Activated naive CD8-positive, alpha-beta T cell treated with anti-CD3 and anti-CD28 coated beads for 36 hours (primary cell): Measurements from ENCODE around the gene TMEM140. TPM values are rescaled to one million over a fixed set of nuclear protein-coding genes. Genes with fewer than 3 reads are reported as not detected.
"Not testable (repeated sequence)": the region's sequence is repeated elsewhere in the genome, so short reads cannot be mapped to it uniquely, and the experiment has no call there.

Experiments used
- DNase-seq: peaks from one replicate; pipeline ENCODE4 v3.0.0; 2021
- H3K27ac Mint-ChIP-seq: one replicate; pipeline ENCODE4 v1.8.0; 2022; ENCODE audit warnings: mild to moderate bottlenecking, moderate library complexity, mixed read lengths
- H3K27me3 Mint-ChIP-seq: one replicate; pipeline ENCODE4 v1.8.0; 2022; ENCODE audit warnings: mild to moderate bottlenecking, mixed read lengths
- H3K36me3 Mint-ChIP-seq: one replicate; pipeline ENCODE4 v1.8.0; 2021; ENCODE audit warnings: mild to moderate bottlenecking, mixed read lengths
- H3K4me1 Mint-ChIP-seq: one replicate; pipeline ENCODE4 v1.8.0; 2021; ENCODE audit warnings: mixed read lengths
- H3K4me3 Mint-ChIP-seq: one replicate; pipeline ENCODE4 v1.8.0; 2022; ENCODE audit warnings: mild to moderate bottlenecking, moderate library complexity, mixed read lengths
- H3K9me3 Mint-ChIP-seq: one replicate; pipeline ENCODE4 v1.8.0; 2022; ENCODE audit warnings: mixed read lengths
- total RNA-seq, 2 experiments: library from RNA; stranded (reverse); gene quantifications; one replicate each; pipeline ENCODE4 v1.2.3, GENCODE V29; 2021

The TMEM140 gene
- total RNA-seq, 2 experiments from 2014 or later = 12.7 to 12.8 TPM

DNA sequence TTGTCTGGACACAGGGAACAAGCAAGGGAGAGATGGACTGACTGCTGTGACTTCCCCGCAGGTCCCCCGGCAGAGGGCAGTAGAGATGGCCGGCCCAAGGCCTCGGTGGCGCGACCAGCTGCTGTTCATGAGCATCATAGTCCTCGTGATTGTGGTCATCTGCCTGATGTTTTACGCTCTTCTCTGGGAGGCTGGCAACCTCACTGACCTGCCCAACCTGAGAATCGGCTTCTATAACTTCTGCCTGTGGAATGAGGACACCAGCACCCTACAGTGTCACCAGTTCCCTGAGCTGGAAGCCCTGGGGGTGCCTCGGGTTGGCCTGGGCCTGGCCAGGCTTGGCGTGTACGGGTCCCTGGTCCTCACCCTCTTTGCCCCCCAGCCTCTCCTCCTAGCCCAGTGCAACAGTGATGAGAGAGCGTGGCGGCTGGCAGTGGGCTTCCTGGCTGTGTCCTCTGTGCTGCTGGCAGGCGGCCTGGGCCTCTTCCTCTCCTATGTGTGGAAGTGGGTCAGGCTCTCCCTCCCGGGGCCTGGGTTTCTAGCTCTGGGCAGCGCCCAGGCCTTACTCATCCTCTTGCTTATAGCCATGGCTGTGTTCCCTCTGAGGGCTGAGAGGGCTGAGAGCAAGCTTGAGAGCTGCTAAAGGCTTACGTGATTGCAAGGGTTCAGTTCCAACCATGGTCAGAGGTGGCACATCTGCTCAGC lies 16.6 kb downstream of the TMEM140 start:
- no peaks in the 10 kb centered on the region for H3K27me3 Mint-ChIP-seq
- H3K27ac Mint-ChIP-seq = peak overlapping the region; percentile 42
- DNase-seq = no peak
- H3K4me3 Mint-ChIP-seq = no peak overlapping the region
- H3K9me3 Mint-ChIP-seq = peaks cover 21% of the 10 kb centered on the region
- H3K36me3 Mint-ChIP-seq = peaks cover 88% of the 10 kb centered on the region
- peaks cover 63% of the 10 kb centered on the region for H3K4me1 Mint-ChIP-seq

DNA sequence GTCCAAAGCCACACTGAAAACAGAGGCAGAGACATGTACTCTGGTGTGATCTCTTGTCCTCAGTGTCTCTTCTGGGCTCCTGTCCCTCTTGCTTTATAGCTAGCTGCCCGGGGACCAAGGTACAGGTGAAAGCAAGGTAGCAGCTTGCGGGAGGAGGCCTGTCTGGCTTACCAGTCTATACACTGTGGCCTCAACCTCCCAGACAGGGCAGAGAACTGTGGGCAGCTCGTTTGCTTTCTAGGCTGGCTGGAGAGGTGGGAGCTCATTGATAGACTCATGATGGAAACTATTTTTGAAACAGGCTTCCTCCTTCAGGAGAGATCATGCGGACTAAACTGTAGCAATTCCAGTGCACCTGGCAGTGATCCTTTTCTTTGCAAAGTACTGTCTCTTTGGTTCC lies 18.0 kb downstream of the TMEM140 start:
- H3K4me1 Mint-ChIP-seq = peaks cover 55% of the 10 kb centered on the region
- DNase-seq = no peak
- peaks cover 17% of the 10 kb centered on the region for H3K9me3 Mint-ChIP-seq
- H3K4me3 Mint-ChIP-seq = no peak overlapping the region
- H3K27ac Mint-ChIP-seq = peak overlapping the region; percentile 45
- no peaks in the 10 kb centered on the region for H3K27me3 Mint-ChIP-seq
- peaks cover 83% of the 10 kb centered on the region for H3K36me3 Mint-ChIP-seq

DNA sequence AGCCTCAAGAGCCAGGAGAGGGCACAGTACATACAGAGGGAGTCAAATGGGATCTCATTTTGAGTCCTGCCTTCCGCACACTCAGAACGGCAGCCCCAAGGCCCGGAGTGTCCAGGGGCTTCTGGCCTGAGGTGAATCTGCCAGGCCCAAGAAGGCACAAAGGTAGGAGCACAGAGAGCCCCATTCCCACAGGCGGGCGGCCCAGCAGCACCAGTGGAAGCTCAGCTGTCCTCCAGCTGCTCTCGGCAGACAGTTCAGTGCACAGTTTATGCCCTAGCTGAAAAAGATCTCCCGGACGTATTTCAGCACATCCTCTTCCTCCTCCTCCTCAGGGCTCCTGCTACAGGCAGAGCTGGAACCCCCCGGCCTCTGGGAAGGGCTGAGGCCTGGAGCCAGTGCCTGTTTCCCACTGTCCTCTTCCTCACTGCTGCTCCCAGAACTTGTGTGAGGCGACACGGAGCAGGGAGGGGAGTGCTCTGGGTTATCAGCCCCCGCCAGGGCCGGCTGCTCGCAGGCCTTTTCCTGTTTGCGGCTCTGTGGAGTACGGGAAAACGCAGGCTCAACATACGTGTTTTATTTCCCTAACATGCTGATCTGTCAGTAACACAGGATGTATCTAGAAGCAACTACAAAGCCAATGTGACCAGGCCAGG lies 18.6 kb downstream of the TMEM140 start:
- peak overlapping the region; percentile 6 for H3K4me3 Mint-ChIP-seq
- peak overlapping the region; percentile 74 for H3K27ac Mint-ChIP-seq
- no peaks in the 10 kb centered on the region for H3K27me3 Mint-ChIP-seq
- H3K9me3 Mint-ChIP-seq = peaks cover 15% of the 10 kb centered on the region
- H3K36me3 Mint-ChIP-seq = peaks cover 77% of the 10 kb centered on the region
- peaks cover 52% of the 10 kb centered on the region for H3K4me1 Mint-ChIP-seq
- DNase-seq = no peak

DNA sequence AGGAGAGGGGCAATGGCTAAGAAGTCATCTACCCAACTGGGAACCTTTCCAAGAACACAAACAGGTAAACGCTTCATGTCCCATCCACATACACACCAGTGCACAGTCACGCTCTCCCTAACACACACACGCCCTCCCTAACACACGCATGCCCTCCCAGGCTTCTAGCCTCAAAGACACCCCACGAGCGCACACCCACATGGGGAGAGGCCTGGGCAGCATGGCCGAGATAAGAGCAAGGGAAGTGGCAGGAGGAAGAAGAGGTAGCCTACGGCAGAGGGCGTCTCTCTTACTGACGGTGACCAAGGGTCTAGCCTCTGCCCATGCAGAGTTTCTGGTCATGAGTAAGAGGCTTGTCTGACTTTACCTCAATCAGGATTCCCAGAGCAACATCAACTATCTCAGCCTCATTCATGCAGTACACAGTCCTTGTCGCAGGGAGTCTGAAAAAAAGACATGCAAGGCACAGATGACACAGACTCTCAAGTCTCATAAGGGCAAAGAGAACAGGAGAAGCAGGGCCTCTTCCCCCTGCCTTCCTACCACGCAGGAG lies 19.6 kb downstream of the TMEM140 start:
- Mint-ChIP-seq H3K4me3 (peak overlapping the region; percentile 47), H3K27ac (peak overlapping the region; percentile 81), H3K9me3 (peaks cover 7% of the 10 kb centered on the region), H3K36me3 (peaks cover 71% of the 10 kb centered on the region), H3K4me1 (peaks cover 53% of the 10 kb centered on the region), H3K27me3 (no peaks in the 10 kb centered on the region)
- no peak for DNase-seq

DNA sequence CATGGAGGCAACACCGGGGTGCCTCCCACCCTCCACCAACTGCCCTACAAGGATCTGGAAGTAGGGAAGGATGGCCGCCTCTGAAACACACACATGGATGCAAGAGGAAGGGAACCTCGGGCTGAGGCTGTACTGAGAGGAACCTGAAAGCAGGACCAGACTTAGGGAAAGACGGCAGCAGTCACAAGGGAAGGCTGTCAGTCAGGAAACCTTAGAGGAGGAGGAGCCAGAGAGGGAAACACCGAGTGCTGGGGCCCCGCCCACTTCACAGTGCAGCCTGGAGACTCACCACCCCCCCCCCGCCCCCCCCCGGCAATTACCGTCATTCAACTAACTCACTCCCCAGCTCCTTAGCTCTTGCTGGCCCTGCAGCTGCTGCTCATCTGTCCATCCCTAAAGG lies 20.1 kb downstream of the TMEM140 start:
- Mint-ChIP-seq H3K4me3 (peak overlapping the region; percentile 93), H3K4me1 (peaks cover 53% of the 10 kb centered on the region)

DNA sequence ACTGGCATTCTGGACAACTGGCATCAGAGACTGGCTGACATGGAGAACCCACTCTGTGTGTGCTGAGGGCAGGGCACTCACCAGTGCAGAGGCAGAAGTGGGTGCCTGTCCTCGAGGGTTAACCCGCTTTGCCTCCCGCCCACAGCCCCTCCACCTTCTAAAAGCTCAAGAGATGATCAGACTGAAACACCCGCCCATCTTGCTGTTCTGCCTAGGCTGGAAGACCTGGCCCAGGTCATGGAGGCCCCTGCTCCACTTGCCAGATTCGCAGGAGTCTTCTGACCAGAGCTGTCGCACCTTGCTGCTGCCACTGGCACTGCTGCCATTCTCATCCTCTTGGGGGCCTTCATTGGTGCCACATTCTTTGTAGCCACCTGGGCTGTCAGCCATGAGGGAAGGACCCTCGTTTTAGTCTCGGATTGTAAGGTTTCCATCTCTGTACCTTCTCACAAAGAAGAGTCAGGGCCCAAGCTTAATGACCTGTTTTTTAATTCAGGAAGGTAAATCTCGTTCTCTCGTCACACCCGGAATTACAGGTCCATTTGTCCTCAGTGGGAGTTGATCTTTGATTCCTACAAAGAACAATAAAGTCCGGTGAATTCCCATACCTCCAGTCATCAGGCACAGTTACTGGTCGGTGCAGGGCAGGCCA lies 20.7 kb downstream of the TMEM140 start:
- Mint-ChIP-seq H3K27me3 (no peaks in the 10 kb centered on the region), H3K9me3 (peaks cover 4% of the 10 kb centered on the region), H3K27ac (peak overlapping the region; percentile 94), H3K4me1 (peaks cover 53% of the 10 kb centered on the region), H3K36me3 (peaks cover 64% of the 10 kb centered on the region), H3K4me3 (peak overlapping the region; percentile 93)
- DNase-seq = no peak

More for the DNA sequence above, 20.1 kb downstream of the TMEM140 start:
- Mint-ChIP-seq H3K9me3 (peaks cover 4% of the 10 kb centered on the region), H3K27ac (peak overlapping the region; percentile 94), H3K27me3 (no peaks in the 10 kb centered on the region), H3K36me3 (peaks cover 65% of the 10 kb centered on the region)
- DNase-seq = no peak

DNA sequence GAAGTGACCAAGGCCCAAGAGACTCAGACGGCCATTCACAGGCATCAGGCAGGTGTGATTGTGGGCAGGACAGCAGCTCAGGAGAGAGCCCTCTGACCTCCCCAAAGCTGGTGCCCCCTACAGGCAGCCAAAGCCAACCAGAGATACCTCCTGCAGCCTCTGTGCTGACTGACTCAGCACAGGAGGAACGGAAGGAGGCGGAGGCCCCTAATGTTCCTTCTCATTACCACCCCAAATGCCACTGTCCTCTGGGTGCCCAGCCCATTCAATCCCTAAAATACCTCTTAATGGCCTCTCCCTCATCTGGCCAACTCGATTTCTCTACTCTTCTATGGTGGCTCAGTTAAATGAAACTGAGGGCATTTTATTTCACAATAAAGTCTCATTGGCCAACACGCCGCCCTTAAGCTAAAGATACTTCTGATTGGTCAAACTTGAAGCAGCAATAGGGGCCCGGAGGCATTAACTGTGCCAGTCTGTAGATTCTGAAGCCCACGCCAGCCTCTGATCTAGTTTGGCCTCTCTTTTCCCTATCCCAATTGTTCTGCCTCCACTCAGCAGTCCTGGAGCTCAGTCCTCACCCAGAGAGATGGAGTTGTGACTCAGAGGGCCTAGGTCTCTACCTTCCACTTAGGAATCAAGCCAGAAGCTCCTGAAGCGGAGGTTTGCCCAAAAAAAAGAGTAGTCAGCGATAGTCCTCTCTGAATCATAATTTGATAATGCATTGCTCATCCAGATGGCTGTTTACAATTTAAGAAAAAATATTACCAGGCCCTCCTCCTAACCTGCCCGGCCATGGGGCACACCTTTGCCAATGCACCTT lies 21.5 kb downstream of the TMEM140 start:
- H3K27ac Mint-ChIP-seq = peak overlapping the region; percentile 94
- H3K9me3 Mint-ChIP-seq = no peaks in the 10 kb centered on the region
- DNase-seq = peak; percentile 71
- no peaks in the 10 kb centered on the region for H3K27me3 Mint-ChIP-seq
- peaks cover 48% of the 10 kb centered on the region for H3K4me1 Mint-ChIP-seq
- peak overlapping the region; percentile 93 for H3K4me3 Mint-ChIP-seq
- peaks cover 57% of the 10 kb centered on the region for H3K36me3 Mint-ChIP-seq

DNA sequence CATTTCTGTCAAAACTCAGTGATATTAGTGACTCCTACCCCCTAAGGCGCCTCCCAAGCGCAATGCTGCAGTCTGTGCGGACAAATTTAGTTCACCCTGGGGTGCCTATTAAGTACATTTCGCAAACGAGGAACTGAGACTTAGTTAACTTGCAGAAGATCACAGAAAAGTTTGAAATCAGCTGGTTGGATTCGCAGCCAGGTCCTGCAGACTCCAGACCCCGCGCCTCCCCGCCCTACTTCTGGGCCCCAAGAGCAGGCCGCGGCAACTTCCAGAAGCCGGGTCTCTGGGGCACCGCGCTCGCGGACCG lies 22.0 kb downstream of the TMEM140 start:
- peak overlapping the region; percentile 94 for H3K27ac Mint-ChIP-seq
- no peaks in the 10 kb centered on the region for H3K9me3 Mint-ChIP-seq
- peak overlapping the region; percentile 93 for H3K4me3 Mint-ChIP-seq
- H3K36me3 Mint-ChIP-seq = peaks cover 53% of the 10 kb centered on the region
- peaks cover 48% of the 10 kb centered on the region for H3K4me1 Mint-ChIP-seq
- no peaks in the 10 kb centered on the region for H3K27me3 Mint-ChIP-seq
- DNase-seq = no peak

DNA sequence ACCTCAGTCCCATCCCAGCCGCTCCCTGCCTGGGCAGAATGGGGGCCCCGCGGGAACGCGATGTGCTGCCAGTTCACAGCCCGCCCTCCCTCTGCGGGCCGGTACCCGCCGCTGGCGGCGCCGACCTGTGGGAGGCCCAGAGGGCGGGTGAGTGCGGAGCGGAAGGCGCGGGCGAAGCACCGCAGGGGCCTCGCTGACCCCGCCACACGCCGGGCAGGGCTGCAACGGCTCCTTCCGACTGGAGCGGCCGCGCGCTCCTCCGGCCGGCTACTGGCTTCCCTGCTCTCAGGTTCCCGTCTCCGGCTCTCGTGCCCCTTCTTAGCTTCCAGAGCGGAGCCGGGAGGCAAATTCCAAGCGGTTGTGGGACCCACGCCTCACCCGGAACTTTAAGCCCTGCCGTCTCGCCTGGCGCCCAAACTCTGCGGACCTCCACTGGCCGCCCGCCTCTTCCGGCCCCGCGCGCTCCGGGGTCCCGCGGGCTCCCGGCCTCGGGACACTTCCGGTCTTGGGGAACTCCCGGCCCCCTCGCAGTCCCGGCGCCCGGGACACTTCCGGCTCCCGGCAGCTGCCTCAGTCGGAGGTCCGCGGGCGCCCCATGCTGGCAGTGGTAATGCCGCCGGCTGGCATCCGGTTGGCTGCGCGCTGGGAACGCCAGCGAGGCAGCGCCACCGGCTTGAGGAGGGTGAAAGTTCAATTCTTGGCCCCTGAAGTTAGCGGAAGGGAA lies 22.6 kb downstream of the TMEM140 start, which contains the start of gene CYREN:
TSS of gene CYREN (minus strand) at position 434 of the 724 bp plus-strand sequence. CDS start 1,785 bp downstream, outside the sequence.
- peak within 1 kb of the TSS; percentile 97 for H3K27ac Mint-ChIP-seq
- H3K27me3 Mint-ChIP-seq = no peaks in the 10 kb centered on the region
- DNase-seq = peak; percentile 95
- H3K4me3 Mint-ChIP-seq = peak within 1 kb of the TSS; percentile 93
- no peaks in the 10 kb centered on the region for H3K9me3 Mint-ChIP-seq
- H3K4me1 Mint-ChIP-seq = peaks cover 48% of the 10 kb centered on the region
- H3K36me3 Mint-ChIP-seq = peaks cover 48% of the 10 kb centered on the region

DNA sequence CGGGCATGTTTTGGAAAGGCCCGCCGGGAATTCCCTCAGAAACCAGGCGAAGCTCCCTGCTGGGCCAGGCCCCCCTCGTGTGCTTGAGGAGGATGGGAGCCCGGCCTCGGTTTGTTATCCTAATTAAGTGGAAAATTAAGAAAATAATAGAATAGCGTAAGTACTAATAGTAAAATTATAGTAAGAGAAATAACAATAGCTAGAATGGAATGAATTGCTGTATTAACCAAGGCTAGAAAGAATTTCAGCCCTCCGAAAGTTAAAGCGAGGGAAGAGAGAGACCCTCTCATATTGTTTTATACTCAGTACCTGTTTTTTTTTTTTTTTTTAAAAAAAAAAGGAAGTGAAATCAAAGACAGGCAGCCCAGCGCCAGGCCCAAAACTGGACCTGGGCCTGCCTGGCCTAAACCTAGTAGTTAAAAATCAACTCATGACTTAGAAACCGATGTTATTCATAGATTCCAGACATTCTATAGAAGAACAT lies 23.2 kb downstream of the TMEM140 start:
- not testable (repeated sequence) for H3K27me3 Mint-ChIP-seq, H3K9me3 Mint-ChIP-seq, DNase-seq
- H3K36me3 Mint-ChIP-seq = peaks cover 42% of the 10 kb centered on the region
- peak overlapping the region; percentile 97 for H3K27ac Mint-ChIP-seq
- H3K4me3 Mint-ChIP-seq = peak overlapping the region; percentile 93
- peaks cover 42% of the 10 kb centered on the region for H3K4me1 Mint-ChIP-seq

DNA sequence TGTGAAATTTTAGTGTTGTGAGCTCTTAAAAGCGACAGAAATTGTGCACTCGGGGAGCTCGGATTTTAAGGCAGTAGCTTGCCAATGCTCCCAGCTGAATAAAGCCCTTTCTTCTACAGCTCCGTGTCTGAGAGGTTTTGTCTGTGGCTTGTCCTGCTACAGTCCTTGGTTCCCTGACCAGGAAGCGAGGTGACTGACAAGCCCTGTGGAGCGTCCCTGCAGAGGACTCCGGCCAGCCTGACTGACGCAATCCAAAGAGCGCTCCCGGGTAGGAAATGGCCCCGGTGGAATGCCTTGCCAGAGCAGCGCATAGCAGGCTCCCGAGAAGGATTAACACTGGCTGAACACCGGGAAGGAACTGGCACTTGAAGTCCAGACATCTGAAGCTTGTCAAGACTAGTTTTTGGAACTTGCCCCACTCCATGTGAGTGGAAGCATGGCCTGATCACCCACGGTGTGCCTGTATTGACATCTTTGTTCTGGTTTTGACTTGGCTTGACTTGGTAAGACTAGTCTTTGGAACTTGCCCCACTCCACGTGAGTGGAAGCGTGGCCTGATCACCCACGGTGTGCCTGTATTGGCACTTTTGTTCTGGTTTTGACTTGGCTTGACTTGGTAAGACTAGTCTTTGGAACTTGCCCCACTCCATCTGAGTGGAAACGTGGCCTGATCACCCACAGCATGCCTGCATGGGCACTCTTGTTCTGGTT lies 23.9 kb downstream of the TMEM140 start:
- peaks cover 35% of the 10 kb centered on the region for H3K36me3 Mint-ChIP-seq
- peak overlapping the region; percentile 71 for H3K4me3 Mint-ChIP-seq
- peak overlapping the region; percentile 77 for H3K27ac Mint-ChIP-seq
- not testable (repeated sequence) for H3K9me3 Mint-ChIP-seq, DNase-seq, H3K27me3 Mint-ChIP-seq
- H3K4me1 Mint-ChIP-seq = peaks cover 39% of the 10 kb centered on the region

DNA sequence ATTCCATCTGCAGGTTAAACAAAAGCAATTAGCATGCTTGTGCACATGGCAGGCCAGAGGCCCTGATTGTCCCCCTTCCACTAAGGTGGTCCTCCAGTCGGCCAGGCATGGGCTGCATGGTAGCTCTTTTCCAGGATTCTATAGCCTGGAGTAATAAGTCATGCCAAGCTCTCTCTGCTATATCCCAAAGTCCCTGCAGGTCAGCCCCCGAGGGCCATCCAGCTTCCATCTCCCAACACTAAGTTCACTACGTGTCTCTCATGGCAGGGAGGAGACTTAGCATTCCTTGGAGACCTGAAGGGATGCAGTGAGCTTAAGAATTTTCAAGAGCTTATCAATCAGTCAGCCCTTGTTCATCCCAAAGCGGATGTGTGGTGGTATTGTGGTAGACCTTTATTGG lies 26.0 kb downstream of the TMEM140 start:
- H3K27ac Mint-ChIP-seq, H3K9me3 Mint-ChIP-seq, H3K27me3 Mint-ChIP-seq, DNase-seq, H3K4me3 Mint-ChIP-seq: not testable (repeated sequence)
- H3K36me3 Mint-ChIP-seq = peaks cover 21% of the 10 kb centered on the region
- H3K4me1 Mint-ChIP-seq = peaks cover 19% of the 10 kb centered on the region

DNA sequence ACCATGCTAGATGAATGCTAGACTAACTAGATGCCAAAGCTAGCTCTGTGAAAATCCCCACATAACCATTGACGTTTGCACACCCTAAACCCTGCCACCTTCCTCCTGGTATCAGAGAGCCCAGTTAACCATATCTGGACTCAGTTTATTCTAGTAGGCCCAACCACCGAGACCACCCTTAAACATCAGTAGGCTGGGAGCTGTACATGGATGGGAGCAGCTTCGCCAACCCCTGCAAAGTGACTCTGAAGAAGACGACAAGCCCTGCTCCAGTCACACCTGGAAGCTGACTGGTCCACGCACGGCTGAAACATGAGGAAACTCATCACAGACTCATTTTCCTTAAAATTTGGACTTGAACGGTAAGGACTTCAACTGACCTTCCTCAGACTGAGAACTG lies 27.1 kb downstream of the TMEM140 start:
- Mint-ChIP-seq H3K27me3 (no peaks in the 10 kb centered on the region), H3K36me3 (peaks cover 12% of the 10 kb centered on the region)

More for the DNA sequence above, 27.1 kb downstream of the TMEM140 start:
- H3K4me3 Mint-ChIP-seq = no peak overlapping the region
- no peak overlapping the region for H3K27ac Mint-ChIP-seq
- H3K4me1 Mint-ChIP-seq = peaks cover 11% of the 10 kb centered on the region
- no peak for DNase-seq
- peaks cover 8% of the 10 kb centered on the region for H3K9me3 Mint-ChIP-seq
